ENCODE data around the gene OCLN.

OCLN gene

DNA sequence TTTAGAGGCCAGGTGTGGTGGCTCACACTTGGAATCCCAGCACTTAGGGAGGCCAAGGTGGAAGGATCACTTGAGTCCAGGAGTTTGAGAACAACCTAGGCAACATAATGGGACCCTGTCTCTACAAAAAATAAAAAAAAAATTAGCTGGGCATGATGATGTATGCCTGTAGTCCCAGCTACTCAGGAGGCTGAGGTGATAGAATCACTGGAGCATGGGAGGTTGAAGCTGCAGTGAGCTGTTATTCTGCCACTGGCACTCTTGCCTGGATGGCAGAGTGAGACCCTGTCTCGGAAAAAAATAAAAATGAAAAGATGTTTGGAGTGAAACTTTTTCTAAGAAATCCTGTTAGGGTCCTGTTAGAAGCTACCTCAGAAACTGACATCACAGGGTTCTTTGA, 24.2 kb downstream of the OCLN start:
- H3K4me2 ChIP-seq (ENCODE audit: insufficient read depth, low read length): no peak overlapping the region
- ATAC-seq (ENCODE audit: insufficient read depth, low read depth): no peak
- no peaks in the 10 kb centered on the region for H3K36me3 ChIP-seq (ENCODE audit: insufficient read depth, low read length)
- H3K27ac ChIP-seq (ENCODE audit: low read length): no peak overlapping the region
- TF ChIP-seq, protein P1, sequence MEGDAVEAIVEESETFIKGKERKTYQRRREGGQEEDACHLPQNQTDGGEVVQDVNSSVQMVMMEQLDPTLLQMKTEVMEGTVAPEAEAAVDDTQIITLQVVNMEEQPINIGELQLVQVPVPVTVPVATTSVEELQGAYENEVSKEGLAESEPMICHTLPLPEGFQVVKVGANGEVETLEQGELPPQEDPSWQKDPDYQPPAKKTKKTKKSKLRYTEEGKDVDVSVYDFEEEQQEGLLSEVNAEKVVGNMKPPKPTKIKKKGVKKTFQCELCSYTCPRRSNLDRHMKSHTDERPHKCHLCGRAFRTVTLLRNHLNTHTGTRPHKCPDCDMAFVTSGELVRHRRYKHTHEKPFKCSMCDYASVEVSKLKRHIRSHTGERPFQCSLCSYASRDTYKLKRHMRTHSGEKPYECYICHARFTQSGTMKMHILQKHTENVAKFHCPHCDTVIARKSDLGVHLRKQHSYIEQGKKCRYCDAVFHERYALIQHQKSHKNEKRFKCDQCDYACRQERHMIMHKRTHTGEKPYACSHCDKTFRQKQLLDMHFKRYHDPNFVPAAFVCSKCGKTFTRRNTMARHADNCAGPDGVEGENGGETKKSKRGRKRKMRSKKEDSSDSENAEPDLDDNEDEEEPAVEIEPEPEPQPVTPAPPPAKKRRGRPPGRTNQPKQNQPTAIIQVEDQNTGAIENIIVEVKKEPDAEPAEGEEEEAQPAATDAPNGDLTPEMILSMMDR (IDR thresholded peaks at IDR 0.05; ENCODE audit: borderline replicate concordance, extremely low read depth, low read length, poor library complexity, severe bottlenecking): no peak
- TF ChIP-seq EZH2 (IDR thresholded peaks at IDR 0.05; ENCODE audit: borderline replicate concordance, low read depth, low read length, severe bottlenecking): no peak
- H3K27me3 ChIP-seq (ENCODE audit: insufficient read depth, low read length, poor library complexity): no peaks in the 10 kb centered on the region
- no peaks in the 10 kb centered on the region for H3K4me1 ChIP-seq (ENCODE audit: insufficient read depth, low read length)
- H4K20me1 ChIP-seq (ENCODE audit: insufficient read depth, low read length): no peaks in the 10 kb centered on the region
- no peak for DNase-seq
- no peak overlapping the region for H2AFZ ChIP-seq (ENCODE audit: low read depth, low read length)
- H3K9ac ChIP-seq (ENCODE audit: low read depth, low read length): no peak overlapping the region
- H3K9me3 ChIP-seq (ENCODE audit: insufficient read depth, low read length, severe bottlenecking): no peaks in the 10 kb centered on the region
- H3K4me3 ChIP-seq (ENCODE audit: low read depth in 1 of 2, low read length in 2 of 2): no peak overlapping the region
- no peaks in the 10 kb centered on the region for H3K79me2 ChIP-seq (ENCODE audit: insufficient read depth, low read length)

DNA sequence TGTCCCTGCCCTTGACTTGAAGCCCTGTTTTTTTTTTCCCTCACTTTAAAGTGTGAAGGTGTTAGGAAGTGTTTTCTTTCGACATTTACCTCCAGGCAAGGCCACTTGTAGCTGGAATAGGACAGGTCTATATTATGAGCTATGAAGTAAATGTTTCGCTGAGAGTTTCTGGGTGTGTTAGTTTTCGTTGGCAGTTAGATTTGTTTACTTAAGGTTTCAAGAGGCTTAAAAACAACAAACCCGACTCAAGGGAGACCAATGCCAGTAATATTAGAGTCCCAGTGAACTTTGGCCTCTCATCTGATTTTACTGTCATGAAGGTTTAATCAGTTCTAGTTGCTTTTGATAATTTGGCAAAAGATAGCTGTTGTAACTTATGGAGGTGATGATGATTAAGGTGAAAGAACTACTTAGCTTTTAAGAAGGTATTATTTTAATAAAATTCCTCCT, 25.2 kb downstream of the OCLN start:
- TF ChIP-seq, protein P1 (IDR thresholded peaks at IDR 0.05; ENCODE audit: borderline replicate concordance, extremely low read depth, low read length, poor library complexity, severe bottlenecking): no peak
- TF ChIP-seq EZH2 (IDR thresholded peaks at IDR 0.05; ENCODE audit: borderline replicate concordance, low read depth, low read length, severe bottlenecking): no peak
- Histone ChIP-seq H3K4me2 (ENCODE audit: insufficient read depth, low read length) (no peak overlapping the region), H2AFZ (ENCODE audit: low read depth, low read length) (no peak overlapping the region), H3K4me1 (ENCODE audit: insufficient read depth, low read length) (no peaks in the 10 kb centered on the region), H4K20me1 (ENCODE audit: insufficient read depth, low read length) (no peaks in the 10 kb centered on the region), H3K9ac (ENCODE audit: low read depth, low read length) (no peak overlapping the region), H3K4me3 (ENCODE audit: low read depth in 1 of 2, low read length in 2 of 2) (no peak overlapping the region), H3K79me2 (ENCODE audit: insufficient read depth, low read length) (no peaks in the 10 kb centered on the region), H3K27ac (ENCODE audit: low read length) (no peak overlapping the region), H3K9me3 (ENCODE audit: insufficient read depth, low read length, severe bottlenecking) (no peaks in the 10 kb centered on the region), H3K36me3 (ENCODE audit: insufficient read depth, low read length) (no peaks in the 10 kb centered on the region), H3K27me3 (ENCODE audit: insufficient read depth, low read length, poor library complexity) (no peaks in the 10 kb centered on the region)
- DNase-seq (no peak), ATAC-seq (ENCODE audit: insufficient read depth, low read depth) (no peak)

DNA sequence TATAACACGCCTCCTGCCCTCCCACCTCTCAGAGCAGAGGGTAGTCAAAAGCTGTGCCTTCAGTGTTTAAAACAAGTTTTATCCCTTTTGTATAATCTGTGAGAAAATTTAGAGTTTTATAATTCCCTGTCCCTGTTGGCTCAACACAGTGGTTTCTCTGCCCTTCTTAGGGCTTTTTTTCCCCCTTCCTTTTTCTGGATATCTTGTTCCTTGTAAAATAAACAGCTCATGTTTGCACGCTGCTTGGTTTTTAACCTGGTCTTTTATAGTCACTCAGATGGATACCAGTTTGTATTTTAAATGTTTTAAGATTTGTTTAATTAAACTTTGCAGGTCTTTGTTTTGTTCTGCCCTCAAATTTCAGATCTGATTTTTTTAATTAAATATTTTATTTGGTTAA, 26.7 kb downstream of the OCLN start:
- TF ChIP-seq, protein P1 (IDR thresholded peaks at IDR 0.05; ENCODE audit: borderline replicate concordance, extremely low read depth, low read length, poor library complexity, severe bottlenecking): no peak
- no peak for TF ChIP-seq EZH2 (IDR thresholded peaks at IDR 0.05; ENCODE audit: borderline replicate concordance, low read depth, low read length, severe bottlenecking)
- Histone ChIP-seq H3K36me3 (ENCODE audit: insufficient read depth, low read length) (no peaks in the 10 kb centered on the region), H3K4me3 (ENCODE audit: low read depth in 1 of 2, low read length in 2 of 2) (no peak overlapping the region), H2AFZ (ENCODE audit: low read depth, low read length) (no peak overlapping the region), H3K4me1 (ENCODE audit: insufficient read depth, low read length) (no peaks in the 10 kb centered on the region), H3K79me2 (ENCODE audit: insufficient read depth, low read length) (no peaks in the 10 kb centered on the region), H3K4me2 (ENCODE audit: insufficient read depth, low read length) (no peak overlapping the region), H3K9ac (ENCODE audit: low read depth, low read length) (no peak overlapping the region), H3K9me3 (ENCODE audit: insufficient read depth, low read length, severe bottlenecking) (no peaks in the 10 kb centered on the region), H3K27me3 (ENCODE audit: insufficient read depth, low read length, poor library complexity) (no peaks in the 10 kb centered on the region), H3K27ac (ENCODE audit: low read length) (no peak overlapping the region), H4K20me1 (ENCODE audit: insufficient read depth, low read length) (no peaks in the 10 kb centered on the region)
- DNase-seq: no peak
- no peak for ATAC-seq (ENCODE audit: insufficient read depth, low read depth)

DNA sequence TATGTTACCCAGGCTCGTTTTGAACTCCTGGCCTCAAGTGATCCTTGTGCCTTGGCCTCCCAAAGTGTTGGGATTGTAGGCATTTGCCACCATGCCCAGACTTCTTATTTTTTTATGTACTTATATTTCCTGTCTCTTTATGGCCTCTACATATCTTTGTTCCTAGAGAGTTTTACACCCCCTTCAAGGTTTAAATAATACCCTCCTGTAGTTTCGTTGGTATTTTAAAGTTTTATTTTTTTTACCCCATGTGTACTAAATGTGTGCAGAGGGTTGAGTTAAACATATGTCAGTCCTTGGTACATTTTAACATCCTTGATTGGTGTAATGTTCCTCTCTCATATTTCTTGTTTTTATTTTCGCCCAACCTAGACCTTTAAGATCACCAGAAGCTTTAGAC, 29.4 kb downstream of the OCLN start:
- no peak overlapping the region for H2AFZ ChIP-seq (ENCODE audit: low read depth, low read length)
- ATAC-seq (ENCODE audit: insufficient read depth, low read depth) (no peak), DNase-seq (no peak)
- TF ChIP-seq EZH2 (IDR thresholded peaks at IDR 0.05; ENCODE audit: borderline replicate concordance, low read depth, low read length, severe bottlenecking): no peak
- TF ChIP-seq, protein P1 (IDR thresholded peaks at IDR 0.05; ENCODE audit: borderline replicate concordance, extremely low read depth, low read length, poor library complexity, severe bottlenecking): no peak
- H3K4me2 ChIP-seq (ENCODE audit: insufficient read depth, low read length): no peak overlapping the region
- no peak overlapping the region for H3K4me3 ChIP-seq (ENCODE audit: low read depth in 1 of 2, low read length in 2 of 2)
- no peaks in the 10 kb centered on the region for H3K4me1 ChIP-seq (ENCODE audit: insufficient read depth, low read length)
- no peak overlapping the region for H3K9ac ChIP-seq (ENCODE audit: low read depth, low read length)
- H3K9me3 ChIP-seq (ENCODE audit: insufficient read depth, low read length, severe bottlenecking): no peaks in the 10 kb centered on the region
- no peaks in the 10 kb centered on the region for H3K27me3 ChIP-seq (ENCODE audit: insufficient read depth, low read length, poor library complexity)
- no peaks in the 10 kb centered on the region for H3K36me3 ChIP-seq (ENCODE audit: insufficient read depth, low read length)
- no peaks in the 10 kb centered on the region for H3K79me2 ChIP-seq (ENCODE audit: insufficient read depth, low read length)
- no peak overlapping the region for H3K27ac ChIP-seq (ENCODE audit: low read length)
- H4K20me1 ChIP-seq (ENCODE audit: insufficient read depth, low read length): no peaks in the 10 kb centered on the region

Measured in DND-41 (cell line).